K562 (cell line): ENCODE measurements around the gene TMEM144. TPM values are rescaled to one million over a fixed set of nuclear protein-coding genes. Genes with fewer than 3 reads are reported as not detected.

Experiments used
- ATAC-seq: fragments of 200-7000 bp; cut with Tn5 transposase; 3 replicates; pipeline ENCODE4 v1.9.1; 2020; ENCODE audit warnings: moderate library complexity
- BruUV-seq: library from RNA; stranded (reverse); fragments of 400-500 nt; replicated peaks from 2 replicates; lab custom pipeline; 2021; lab: Mats Ljungman, UMichigan
- CTCF ChIA-PET: fragments of 300-600 bp; formaldehyde crosslinking; extraction: SDS; loops from one replicate; lab custom pipeline; 2021; ENCODE audit warnings: low intra/inter-chr PET ratio; lab: Yijun Ruan, JAX
- POLR2A ChIA-PET: fragments of 300-600, 350-650 bp; sonication (Branson Sonifier 250); formaldehyde crosslinking; extraction: SDS; loops from one replicate; lab custom pipeline; 2021; ENCODE audit warnings: antibody characterized with exemption, inconsistent platforms; lab: Yijun Ruan, JAX
- DNase-seq, 4 experiments: peaks; one replicate each; pipeline versions ENCODE4 v3.0.0 to v3.0.0-alpha.2; 2011 to 2018; ENCODE audit warnings: low spot score in 3 of 4, mixed read lengths in 3 of 4; ENCODE audit errors: extremely low read depth in 1 of 4
- FAIRE-seq: peaks from 2 replicates; lab custom pipeline; 2011; peaks lifted over from hg19 to GRCh38; lab: Jason Lieb, UNC
- H2AFZ ChIP-seq: 2 replicates; pipeline ENCODE4 v1.6.0; 2011; ENCODE audit warnings: low read depth, low read length, control low read depth, inconsistent platforms
- H3K27ac ChIP-seq: fragments of 200-600 bp; 3 replicates; pipeline ENCODE4 v1.8.0; 2011; ENCODE audit warnings: low read depth, mild to moderate bottlenecking, control low read depth, inconsistent platforms, low read length, moderate library complexity, mixed read lengths; ENCODE audit errors: extremely low read depth
- H3K27me3 ChIP-seq, 2 experiments: fragments of 300-600 bp in 1 of 2; 2 replicates in 1 of 2; 3 replicates in 1 of 2; pipeline versions ENCODE4 v1.6.0 to v1.8.0; 2011; ENCODE audit warnings: inconsistent platforms in 2 of 2, low read length in 2 of 2, mild to moderate bottlenecking in 1 of 2, mixed read lengths in 1 of 2, moderate library complexity in 1 of 2; ENCODE audit not compliant: control insufficient read depth in 2 of 2, insufficient read depth in 2 of 2
- H3K36me3 ChIP-seq: fragments of 300-600 bp; 3 replicates; pipeline ENCODE4 v1.8.0; 2011; ENCODE audit warnings: mild to moderate bottlenecking, low read length, inconsistent platforms; ENCODE audit not compliant: control insufficient read depth, insufficient read depth
- H3K4me1 ChIP-seq, 2 experiments: fragments of 200-600 bp in 1 of 2; replicated peaks in 1 of 2; 2 replicates in 1 of 2; 3 replicates in 1 of 2; pipeline versions ENCODE4 v1.5.1 to v1.8.0; 2011; ENCODE audit warnings: inconsistent platforms in 2 of 2, low read length in 2 of 2, mild to moderate bottlenecking in 1 of 2, mixed read lengths in 1 of 2, moderate library complexity in 1 of 2; ENCODE audit not compliant: control insufficient read depth in 2 of 2, insufficient read depth in 2 of 2
- H3K4me2 ChIP-seq: 2 replicates; pipeline ENCODE4 v1.6.1; 2011; ENCODE audit warnings: low read length, control low read depth, inconsistent platforms, mixed read lengths; ENCODE audit not compliant: insufficient read depth
- H3K4me3 ChIP-seq: fragments of 200-600 bp; sonication (generic), shearing (Covaris generic); 2 replicates; pipeline ENCODE4 v1.5.1; 2016; ENCODE audit warnings: control low read depth, inconsistent platforms
- H3K79me2 ChIP-seq: fragments of 200-600 bp; 3 replicates; pipeline ENCODE4 v1.8.0; 2011; ENCODE audit warnings: low read length, inconsistent platforms; ENCODE audit not compliant: control insufficient read depth, insufficient read depth
- H3K9ac ChIP-seq, 2 experiments: 2 replicates each; pipeline versions ENCODE4 v1.6.0 to v1.6.1; 2011; ENCODE audit warnings: low read depth in 2 of 2, low read length in 2 of 2, control low read depth in 1 of 2, inconsistent platforms in 1 of 2, mild to moderate bottlenecking in 1 of 2, mixed read lengths in 1 of 2; ENCODE audit not compliant: insufficient read depth in 1 of 2
- H3K9me1 ChIP-seq: one replicate; pipeline ENCODE4 v1.6.0; 2011; ENCODE audit warnings: inconsistent platforms, mild to moderate bottlenecking, low read length, moderate library complexity; ENCODE audit not compliant: control insufficient read depth, insufficient read depth
- H3K9me3 ChIP-seq: replicated peaks from 2 replicates; pipeline ENCODE4 v1.5.1; 2011; ENCODE audit warnings: low read depth, low read length, inconsistent platforms; ENCODE audit not compliant: control insufficient read depth, insufficient read depth
- H4K20me1 ChIP-seq: replicated peaks from 2 replicates; pipeline ENCODE4 v1.6.1; 2011; ENCODE audit warnings: low read length, inconsistent platforms, mixed read lengths; ENCODE audit not compliant: control insufficient read depth, insufficient read depth
- CHD1 ChIP-seq: fragments of 200-600 bp; sonication (generic); IDR thresholded peaks from one replicate; pipeline ENCODE4 v1.6.1; 2012; ENCODE audit warnings: mild to moderate bottlenecking, moderate library complexity, low read length, inconsistent platforms
- DNMT1 ChIP-seq: fragments of 450-650 bp; IDR thresholded peaks from 2 replicates; pipeline ENCODE4 v1.6.1; 2016; ENCODE audit warnings: antibody characterized with exemption, mild to moderate bottlenecking
- SRSF3 ChIP-seq: fragments of 200-400 bp; formaldehyde crosslinking; IDR thresholded peaks from 2 replicates; pipeline ENCODE4 v1.6.1; 2016; ENCODE audit warnings: mild to moderate bottlenecking, low read length, moderate library complexity; ENCODE audit not compliant: insufficient read depth
- WGBS: fragments of 100-300 bp; shearing (Covaris generic); methylation state at CpG from one replicate; pipeline ENCODE4 v1.1.6; 2016; ENCODE audit warnings: low coverage, mixed read lengths; ENCODE audit not compliant: insufficient coverage; ENCODE audit errors: missing lambda C conversion rate; 5-methylcytosine and 5-hydroxymethylcytosine counted together
- in situ Hi-C: fragments of 300-500 bp; cut with MboI; formaldehyde crosslinking; loops from 4 replicates; pipeline ENCODE4 v1.15.0; 2018; ENCODE audit warnings: inconsistent platforms, mixed read lengths
- intact Hi-C: fragments of 100-400 bp; cut with micrococcal nuclease; formaldehyde crosslinking; loops from 2 replicates; pipeline ENCODE4 v1.14.2; 2022
- polyA plus RNA-seq, 8 experiments: library from polyadenylated mRNA; depleted of rRNA in 4 of 8; stranded (reverse) in 5 of 8; unstranded in 3 of 8; fragments of >200 nt; fragmentation: Nextera tagmentation in 2 of 8; fragmentation: Illumina TruSeq in 1 of 8; extraction: Ambion mirVana in 2 of 8; extraction: Trizol in 1 of 8; gene quantifications; 2 replicates each; pipeline versions ENCODE4 v1.2.1 to v1.2.3, GENCODE V29; 2011 to 2014; ENCODE audit warnings: inconsistent platforms in 1 of 8, missing spikeins in 1 of 8
- total RNA-seq, 7 experiments: library from RNA; depleted of rRNA in 6 of 7; stranded (reverse); fragments of >200 nt in 6 of 7; fragmentation: Illumina TruSeq in 2 of 7; extraction: Trizol in 2 of 7; gene quantifications; 2 replicates each; pipeline versions ENCODE4 v1.2.1 to v1.2.3, GENCODE V29; 2011 to 2021; ENCODE audit warnings: low replicate concordance in 1 of 7
- TF ChIP-seq, protein P1 (sequence below), 3 experiments: fragments of 200-800 bp in 1 of 3; fragments of 250-450 bp in 1 of 3; fragments of 450-650 bp in 1 of 3; sonication (Bioruptor Pico) in 1 of 3; sonication (Bioruptor generic) in 1 of 3; formaldehyde crosslinking in 1 of 3; IDR thresholded peaks; 2 replicates each; pipeline versions ENCODE4 v1.6.1 to v1.8.0; 2016 to 2022; ENCODE audit warnings: mild to moderate bottlenecking in 2 of 3, missing genetic modification characterization in 2 of 3, missing compliant biosample characterization in 1 of 3, moderate library complexity in 1 of 3
- TF ChIP-seq, protein P2 (sequence below): fragments of 450-650 bp; formaldehyde crosslinking; IDR thresholded peaks from 2 replicates; pipeline ENCODE4 v1.4.0; 2020; ENCODE audit warnings: mild to moderate bottlenecking, moderate library complexity
- TF ChIP-seq, protein P3 (sequence below): fragments of 250-450 bp; sonication (Bioruptor Pico); IDR thresholded peaks from 2 replicates; pipeline ENCODE4 v1.5.0; 2021; ENCODE audit warnings: mild to moderate bottlenecking, moderate library complexity

TMEM144 gene
- total and polyA plus RNA-seq, 9 of the 15 experiments (the other 6 are each of a cell fraction or from before 2014, with no cell fraction given) = 4.0 to 12.0 (median 6.1) TPM

DNA sequence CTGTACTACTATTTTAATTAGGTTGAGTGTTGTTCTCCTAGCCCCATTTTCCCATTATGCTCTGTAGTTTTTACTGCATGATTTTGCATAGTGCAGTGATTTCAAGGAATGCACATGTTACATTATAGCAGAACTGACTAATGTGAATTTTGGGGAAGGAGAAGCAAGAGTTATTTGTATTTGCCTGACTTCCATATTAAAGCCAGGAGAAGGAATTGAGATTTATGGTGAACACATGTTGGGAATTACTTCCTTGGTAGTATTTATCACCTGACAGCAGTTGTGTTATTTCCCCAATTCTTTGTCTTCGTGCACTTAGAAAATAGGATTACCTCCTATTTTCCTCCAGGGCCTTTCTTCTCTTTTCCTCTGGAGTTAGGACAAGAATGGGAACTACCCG lies 3.2 kb downstream of the TMEM144 start:
- no peak for ATAC-seq
- no TSS peak for BruUV-seq

More for the DNA sequence above, 3.2 kb downstream of the TMEM144 start:
- Histone ChIP-seq H3K4me2 (no peak overlapping the region), H3K4me1 (peaks cover 4 to 8% of the 10 kb centered on the region in 2 experiments; a peak in 3 of 5 replicates), H3K79me2 (peaks cover 8% of the 10 kb centered on the region; the same call in 1 of the 3 replicates), H3K27me3 (no peaks in the 10 kb centered on the region), H3K36me3 (peaks cover 10% of the 10 kb centered on the region; the same call in 1 of the 3 replicates), H3K9me1 (no peaks in the 10 kb centered on the region), H3K9ac (no peak overlapping the region), H3K9me3 (no peaks in the 10 kb centered on the region), H2AFZ (no peak overlapping the region), H4K20me1 (no peaks in the 10 kb centered on the region), H3K4me3 (no peak overlapping the region), H3K27ac (no peak overlapping the region)
- ChIA-PET POLR2A (no interaction called here), CTCF (no interaction called here)
- DNase-seq (no peak), FAIRE-seq (no peak)
- intact Hi-C loops = no loop called here
- in situ Hi-C loops = no loop called here
- 80% methylated on average over 2 of the region's 2 CpGs for WGBS
- TF ChIP-seq, protein P1, sequence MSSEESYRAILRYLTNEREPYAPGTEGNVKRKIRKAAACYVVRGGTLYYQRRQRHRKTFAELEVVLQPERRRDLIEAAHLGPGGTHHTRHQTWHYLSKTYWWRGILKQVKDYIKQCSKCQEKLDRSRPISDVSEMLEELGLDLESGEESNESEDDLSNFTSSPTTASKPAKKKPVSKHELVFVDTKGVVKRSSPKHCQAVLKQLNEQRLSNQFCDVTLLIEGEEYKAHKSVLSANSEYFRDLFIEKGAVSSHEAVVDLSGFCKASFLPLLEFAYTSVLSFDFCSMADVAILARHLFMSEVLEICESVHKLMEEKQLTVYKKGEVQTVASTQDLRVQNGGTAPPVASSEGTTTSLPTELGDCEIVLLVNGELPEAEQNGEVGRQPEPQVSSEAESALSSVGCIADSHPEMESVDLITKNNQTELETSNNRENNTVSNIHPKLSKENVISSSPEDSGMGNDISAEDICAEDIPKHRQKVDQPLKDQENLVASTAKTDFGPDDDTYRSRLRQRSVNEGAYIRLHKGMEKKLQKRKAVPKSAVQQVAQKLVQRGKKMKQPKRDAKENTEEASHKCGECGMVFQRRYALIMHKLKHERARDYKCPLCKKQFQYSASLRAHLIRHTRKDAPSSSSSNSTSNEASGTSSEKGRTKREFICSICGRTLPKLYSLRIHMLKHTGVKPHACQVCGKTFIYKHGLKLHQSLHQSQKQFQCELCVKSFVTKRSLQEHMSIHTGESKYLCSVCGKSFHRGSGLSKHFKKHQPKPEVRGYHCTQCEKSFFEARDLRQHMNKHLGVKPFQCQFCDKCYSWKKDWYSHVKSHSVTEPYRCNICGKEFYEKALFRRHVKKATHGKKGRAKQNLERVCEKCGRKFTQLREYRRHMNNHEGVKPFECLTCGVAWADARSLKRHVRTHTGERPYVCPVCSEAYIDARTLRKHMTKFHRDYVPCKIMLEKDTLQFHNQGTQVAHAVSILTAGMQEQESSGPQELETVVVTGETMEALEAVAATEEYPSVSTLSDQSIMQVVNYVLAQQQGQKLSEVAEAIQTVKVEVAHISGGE (CRISPR knock-in tag; IDR thresholded peaks at IDR 0.05) = no peak
- TF ChIP-seq, protein P2, sequence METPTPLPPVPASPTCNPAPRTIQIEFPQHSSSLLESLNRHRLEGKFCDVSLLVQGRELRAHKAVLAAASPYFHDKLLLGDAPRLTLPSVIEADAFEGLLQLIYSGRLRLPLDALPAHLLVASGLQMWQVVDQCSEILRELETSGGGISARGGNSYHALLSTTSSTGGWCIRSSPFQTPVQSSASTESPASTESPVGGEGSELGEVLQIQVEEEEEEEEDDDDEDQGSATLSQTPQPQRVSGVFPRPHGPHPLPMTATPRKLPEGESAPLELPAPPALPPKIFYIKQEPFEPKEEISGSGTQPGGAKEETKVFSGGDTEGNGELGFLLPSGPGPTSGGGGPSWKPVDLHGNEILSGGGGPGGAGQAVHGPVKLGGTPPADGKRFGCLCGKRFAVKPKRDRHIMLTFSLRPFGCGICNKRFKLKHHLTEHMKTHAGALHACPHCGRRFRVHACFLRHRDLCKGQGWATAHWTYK (CRISPR knock-in tag) = no peak
- TF ChIP-seq DNMT1 (no peak), SRSF3 (no peak), CHD1 (no peak)
- TF ChIP-seq, protein P3, sequence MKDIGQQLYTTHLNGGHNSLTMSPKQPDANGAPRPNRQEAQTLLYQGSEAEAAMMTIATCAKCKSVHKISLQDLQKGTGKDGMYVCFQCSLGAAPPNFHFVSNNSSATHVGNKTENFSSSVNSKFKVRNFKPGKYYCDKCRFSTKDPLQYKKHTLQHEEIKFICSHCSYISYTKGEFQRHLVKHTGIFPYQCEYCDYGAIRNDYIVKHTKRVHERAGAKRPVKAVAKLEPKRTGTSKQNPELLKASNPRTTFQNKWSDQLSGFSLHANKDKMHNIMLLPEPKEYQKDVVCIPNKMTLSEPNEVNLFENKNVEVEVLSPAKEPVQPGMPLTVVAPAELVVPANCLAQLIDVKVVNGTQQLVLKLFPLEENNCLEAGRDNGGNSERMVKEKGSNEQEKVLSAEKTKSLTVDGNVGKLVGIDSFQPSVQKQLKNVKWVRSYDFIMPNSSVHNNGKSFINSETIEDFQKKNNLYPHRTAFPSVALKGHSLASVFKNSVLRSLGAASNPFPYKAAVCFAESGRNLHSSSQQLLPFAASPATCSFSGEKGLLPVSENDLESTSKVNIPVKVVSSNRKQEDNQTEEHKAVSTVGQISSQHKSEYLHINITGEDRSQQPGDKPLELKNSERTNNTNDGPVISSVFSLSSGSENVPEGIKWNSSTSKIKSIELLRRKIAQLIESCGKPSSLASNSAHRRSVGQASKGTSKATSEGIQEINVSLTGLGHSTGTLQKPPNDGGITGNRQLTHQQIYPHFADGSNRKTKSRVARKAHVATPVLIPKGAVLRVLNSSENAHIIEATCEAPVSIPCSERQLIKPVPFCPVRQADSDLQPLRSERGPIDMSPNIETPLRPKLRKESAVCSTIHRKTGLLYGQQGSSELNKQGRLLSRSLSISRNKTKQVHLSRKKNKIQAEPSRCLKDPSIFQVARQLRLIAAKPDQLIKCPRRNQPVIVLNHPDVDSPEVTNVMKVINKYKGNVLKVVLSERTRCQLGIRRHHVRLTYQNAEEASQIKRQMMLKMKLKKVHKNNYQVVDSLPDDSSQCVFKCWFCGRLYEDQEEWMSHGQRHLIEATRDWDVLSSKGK = no peak
